ENCODE data around the gene DEPDC5. TPM values are rescaled to one million over a fixed set of nuclear protein-coding genes. Genes with fewer than 3 reads are reported as not detected.

Gene DEPDC5
- total RNA-seq, 1 experiment from 2014 or later, result 8.8 TPM

- no peak for DNase-seq (ENCODE audit: extremely low read depth, low read depth)
Measured at GRCh38 chr22:31919730-31920129, 165.9 kb downstream of the DEPDC5 start.

GRCh38 chr22:31920306-31920705 lies 166.5 kb downstream of the DEPDC5 start:
- no peak for DNase-seq (ENCODE audit: extremely low read depth, low read depth)

- DNase-seq (ENCODE audit: extremely low read depth, low read depth), result no peak
Measured at GRCh38 chr22:31921106-31921505, 167.3 kb downstream of the DEPDC5 start.

GRCh38 chr22:31922534-31922933 lies 168.7 kb downstream of the DEPDC5 start:
- no peak for DNase-seq (ENCODE audit: extremely low read depth, low read depth)

- no peak for DNase-seq (ENCODE audit: extremely low read depth, low read depth)
Measured at GRCh38 chr22:31923136-31923535, 169.3 kb downstream of the DEPDC5 start.

- no peak for DNase-seq (ENCODE audit: extremely low read depth, low read depth)
Measured at GRCh38 chr22:31923747-31924146, 169.9 kb downstream of the DEPDC5 start.

GRCh38 chr22:31925056-31925455 lies 171.2 kb downstream of the DEPDC5 start:
- DNase-seq (ENCODE audit: extremely low read depth, low read depth), result no peak

- DNase-seq (ENCODE audit: extremely low read depth, low read depth), result no peak
Measured at GRCh38 chr22:31926024-31926423, 172.2 kb downstream of the DEPDC5 start.

GRCh38 chr22:31926969-31927368 lies 173.2 kb downstream of the DEPDC5 start:
- no peak for DNase-seq (ENCODE audit: extremely low read depth, low read depth)

- DNase-seq (ENCODE audit: extremely low read depth, low read depth), result no peak
Measured at GRCh38 chr22:31927562-31927961, 173.7 kb downstream of the DEPDC5 start.

GRCh38 chr22:31929167-31929930 lies 175.5 kb downstream of the DEPDC5 start:
- no peak for DNase-seq (ENCODE audit: extremely low read depth, low read depth)

GRCh38 chr22:31932863-31933262 lies 179.0 kb downstream of the DEPDC5 start:
- no peak for DNase-seq (ENCODE audit: extremely low read depth, low read depth)

GRCh38 chr22:31933406-31933805 lies 179.6 kb downstream of the DEPDC5 start:
- no peak for DNase-seq (ENCODE audit: extremely low read depth, low read depth)

GRCh38 chr22:31933816-31934482 lies 180.1 kb downstream of the DEPDC5 start:
- DNase-seq (ENCODE audit: extremely low read depth, low read depth), result no peak

GRCh38 chr22:31935961-31936635 lies 182.3 kb downstream of the DEPDC5 start:
- no peak for DNase-seq (ENCODE audit: extremely low read depth, low read depth)

- DNase-seq (ENCODE audit: extremely low read depth, low read depth), result no peak
Measured at GRCh38 chr22:31937341-31937740, 183.5 kb downstream of the DEPDC5 start.

- no peak for DNase-seq (ENCODE audit: extremely low read depth, low read depth)
Measured at GRCh38 chr22:31938296-31938695, 184.5 kb downstream of the DEPDC5 start.

GRCh38 chr22:31940506-31940905 lies 186.7 kb downstream of the DEPDC5 start:
- no peak for DNase-seq (ENCODE audit: extremely low read depth, low read depth)

GRCh38 chr22:31942091-31942490 lies 188.3 kb downstream of the DEPDC5 start:
- no peak for DNase-seq (ENCODE audit: extremely low read depth, low read depth)

- DNase-seq (ENCODE audit: extremely low read depth, low read depth), result no peak
Measured at GRCh38 chr22:31943206-31943977, 189.6 kb downstream of the DEPDC5 start.
